ENCODE data around the gene KRTAP10-2.

GRCh38 chr21:44514218-44514520 lies 37.1 kb downstream of the KRTAP10-2 start:
- TF ChIP-seq, protein P1, sequence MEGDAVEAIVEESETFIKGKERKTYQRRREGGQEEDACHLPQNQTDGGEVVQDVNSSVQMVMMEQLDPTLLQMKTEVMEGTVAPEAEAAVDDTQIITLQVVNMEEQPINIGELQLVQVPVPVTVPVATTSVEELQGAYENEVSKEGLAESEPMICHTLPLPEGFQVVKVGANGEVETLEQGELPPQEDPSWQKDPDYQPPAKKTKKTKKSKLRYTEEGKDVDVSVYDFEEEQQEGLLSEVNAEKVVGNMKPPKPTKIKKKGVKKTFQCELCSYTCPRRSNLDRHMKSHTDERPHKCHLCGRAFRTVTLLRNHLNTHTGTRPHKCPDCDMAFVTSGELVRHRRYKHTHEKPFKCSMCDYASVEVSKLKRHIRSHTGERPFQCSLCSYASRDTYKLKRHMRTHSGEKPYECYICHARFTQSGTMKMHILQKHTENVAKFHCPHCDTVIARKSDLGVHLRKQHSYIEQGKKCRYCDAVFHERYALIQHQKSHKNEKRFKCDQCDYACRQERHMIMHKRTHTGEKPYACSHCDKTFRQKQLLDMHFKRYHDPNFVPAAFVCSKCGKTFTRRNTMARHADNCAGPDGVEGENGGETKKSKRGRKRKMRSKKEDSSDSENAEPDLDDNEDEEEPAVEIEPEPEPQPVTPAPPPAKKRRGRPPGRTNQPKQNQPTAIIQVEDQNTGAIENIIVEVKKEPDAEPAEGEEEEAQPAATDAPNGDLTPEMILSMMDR (conservative IDR thresholded peaks at IDR 0.05 in 1 of 2, IDR thresholded peaks at IDR 0.05 in 1 of 2; ENCODE audit: low read depth in 1 of 2, low read length in 2 of 2), result no peak
- no peak for TF ChIP-seq EZH2 (IDR thresholded peaks at IDR 0.05; ENCODE audit: low read length, missing control alignments)

Measured in fibroblast of lung (primary cell).